ENCODE measurements around the gene F12.
"Not testable (repeated sequence)": the region's sequence is repeated elsewhere in the genome, so short reads cannot be mapped to it uniquely, and the experiment has no call there.

The F12 gene

DNA sequence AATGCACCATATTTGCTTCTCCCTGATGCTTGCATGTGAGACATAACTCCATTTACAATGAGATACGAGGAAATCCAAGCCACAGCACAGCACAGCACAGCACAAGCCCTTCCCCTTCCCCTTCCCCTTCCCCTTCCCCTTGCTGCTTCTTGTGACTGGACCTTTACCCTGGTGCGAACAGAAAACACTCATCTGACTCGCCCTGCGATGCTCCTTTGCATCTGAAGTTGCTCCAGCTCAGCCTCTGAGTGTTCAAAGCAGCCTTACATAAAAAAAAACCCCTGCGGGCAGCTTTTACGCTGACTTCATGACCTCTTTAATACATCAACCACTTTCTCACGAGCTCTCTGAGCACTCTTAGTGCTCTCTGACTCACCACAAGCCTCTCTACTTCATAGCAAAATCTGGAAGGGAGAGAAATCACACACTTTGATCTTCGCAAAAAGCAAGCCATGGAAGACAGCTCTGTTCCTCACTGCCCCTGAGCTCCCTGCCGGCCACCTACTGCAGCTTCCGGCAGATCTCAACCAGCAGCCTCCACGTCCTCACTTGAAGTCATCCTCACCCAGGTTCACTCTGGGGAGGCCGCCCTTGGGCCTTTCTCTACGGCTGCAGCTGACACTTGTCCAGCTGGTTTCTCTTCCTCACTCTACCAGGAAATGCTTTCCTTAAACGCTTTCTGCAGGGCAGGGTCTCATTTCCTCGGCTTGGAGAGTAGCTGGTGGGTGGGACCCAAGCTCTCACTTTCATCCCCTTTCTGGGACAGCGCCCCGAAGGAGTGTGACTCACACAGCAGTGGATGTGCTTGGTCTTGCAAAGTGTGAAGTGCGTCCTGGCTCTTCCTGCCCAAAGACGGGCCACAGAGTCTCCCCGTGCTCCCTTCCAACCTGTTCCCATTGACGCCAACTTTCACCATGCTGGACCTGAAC is 19.9 kb downstream of the F12 start:
- DNase-seq (ENCODE audit: low read depth in 2 of 2, low spot score in 1 of 2), result peak in 1 of 2 donors; percentile 33

DNA sequence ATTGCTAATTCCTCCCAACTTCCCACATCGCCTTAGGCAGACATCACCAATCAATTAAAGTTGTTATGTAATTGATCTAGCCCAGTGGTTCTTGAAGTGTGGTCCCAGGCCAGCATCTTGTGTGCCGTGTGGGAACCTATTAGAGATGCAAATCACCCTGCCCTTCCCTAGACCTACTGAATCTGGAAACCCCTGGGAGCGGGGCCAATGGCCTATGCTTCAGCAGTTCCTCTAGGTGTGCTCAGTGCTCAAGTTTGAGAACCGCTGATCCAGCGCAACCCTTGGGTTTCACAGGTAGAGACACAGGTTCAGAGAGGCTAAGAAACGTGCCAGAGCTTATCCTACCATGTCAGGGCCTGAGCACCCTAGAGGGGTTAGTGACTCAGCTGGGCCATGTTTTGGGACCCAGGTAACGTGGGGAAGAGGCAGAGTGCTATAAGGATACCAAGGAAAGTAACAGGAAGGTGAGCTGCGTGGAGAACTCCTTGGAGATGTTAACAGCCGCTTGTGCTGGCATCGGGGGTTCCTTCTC is 20.8 kb downstream of the F12 start:
- DNase-seq (ENCODE audit: low read depth in 2 of 2, low spot score in 1 of 2), result no peak

DNA sequence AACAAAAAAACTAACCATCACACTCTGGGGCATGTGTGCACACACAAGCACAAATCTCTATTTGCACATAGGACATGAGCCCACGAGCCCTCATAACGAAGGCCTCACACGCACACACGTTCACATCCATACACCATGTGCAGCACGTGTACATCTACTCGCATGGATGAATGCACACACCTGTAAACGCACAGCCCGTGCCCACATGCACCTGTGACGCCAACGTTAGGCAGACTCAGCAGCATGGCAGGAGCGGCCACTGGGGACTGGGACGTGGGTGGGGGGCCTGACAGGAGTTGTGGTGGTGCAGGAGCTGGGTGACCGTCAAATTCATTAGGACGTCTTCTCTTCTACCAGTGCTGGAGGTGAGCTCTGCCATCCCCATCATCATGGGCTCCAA is 22.0 kb downstream of the F12 start:
- DNase-seq (ENCODE audit: low read depth in 2 of 2, low spot score in 1 of 2), result no peak

GRCh38 chr5:177386542-177386941 is 22.8 kb downstream of the F12 start:
- DNase-seq (ENCODE audit: low read depth in 2 of 2, low spot score in 1 of 2), result no peak

DNA sequence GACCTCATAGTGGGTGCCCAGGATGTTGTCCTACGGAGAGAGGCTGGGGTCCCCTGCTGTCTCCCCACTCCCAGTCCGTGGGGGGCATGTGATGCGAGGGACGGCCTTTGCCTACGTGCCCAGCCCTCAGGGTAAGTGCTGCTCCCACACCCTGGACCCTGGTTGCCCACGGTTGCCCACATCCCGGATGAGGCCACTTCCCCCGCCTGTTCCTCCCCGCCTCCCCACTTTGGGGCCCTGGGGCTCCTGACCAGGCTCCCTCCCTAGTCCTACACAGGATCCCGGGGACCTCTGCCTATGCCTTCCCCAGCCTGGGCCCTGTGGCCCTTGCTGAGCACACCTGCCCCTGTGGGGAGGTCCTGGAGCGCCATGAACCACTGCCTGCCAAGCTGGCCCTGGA is 23.6 kb downstream of the F12 start:
- DNase-seq (ENCODE audit: low read depth in 2 of 2, low spot score in 1 of 2), result no peak

DNA sequence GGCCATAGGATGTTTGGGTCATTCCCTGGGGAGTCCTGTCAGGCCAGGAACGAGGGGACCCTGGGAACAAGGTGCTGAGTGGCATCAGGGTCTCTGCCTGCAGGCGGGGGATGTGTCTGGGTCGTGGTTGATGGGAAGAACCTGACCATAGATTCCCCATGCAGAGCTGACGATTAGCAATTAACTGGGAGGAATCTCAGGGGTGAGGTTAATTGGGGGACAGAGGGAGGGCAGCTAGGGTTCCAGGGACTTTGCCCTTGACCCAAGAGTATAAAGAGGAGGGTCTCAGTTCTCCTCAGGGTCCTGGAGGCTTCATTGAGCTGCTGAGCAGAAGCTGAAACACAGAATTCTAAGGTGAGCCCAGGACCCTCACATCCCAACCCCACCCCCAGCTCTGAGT is 25.2 kb downstream of the F12 start, which contains the start of gene SLC34A1:
Gene SLC34A1, plus strand, starts transcription at position 301 of the 400 bp plus-strand sequence. CDS start 1,308 bp downstream, outside the sequence.
- DNase-seq (ENCODE audit: low read depth in 2 of 2, low spot score in 1 of 2), result no peak

GRCh38 chr5:177383181-177383580 is 26.2 kb downstream of the F12 start:
- no peak for DNase-seq (ENCODE audit: low read depth in 2 of 2, low spot score in 1 of 2)

DNA sequence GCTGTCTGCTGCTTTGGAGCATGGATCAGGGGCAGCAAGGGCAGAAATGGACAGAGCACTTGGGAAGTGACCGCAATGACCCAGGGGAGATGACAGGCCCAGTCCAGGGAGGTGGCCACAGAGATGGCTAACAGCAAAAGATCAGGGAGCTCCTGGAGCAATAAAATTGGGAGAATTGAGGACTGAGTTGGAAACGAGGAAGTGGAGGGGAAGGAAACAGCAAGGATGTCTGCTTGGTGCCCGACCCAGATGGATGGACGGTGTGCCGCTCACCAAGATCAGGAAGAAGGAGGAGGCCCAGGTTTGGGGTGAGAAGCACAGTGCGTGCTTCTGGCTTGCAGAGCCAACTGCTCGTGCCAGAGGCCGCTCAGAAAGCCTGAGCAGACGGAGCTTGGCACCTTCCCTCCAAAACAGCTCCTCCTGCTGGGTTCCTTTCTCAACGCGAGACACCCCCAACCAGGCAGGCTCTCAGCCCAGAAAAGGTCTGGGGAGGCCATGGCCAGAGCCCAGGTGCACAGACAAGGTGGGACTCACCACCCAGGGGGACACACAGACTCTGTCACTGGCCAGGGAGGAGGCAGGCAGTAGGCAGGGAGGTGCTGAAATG is 26.8 kb downstream of the F12 start:
- DNase-seq (ENCODE audit: low read depth in 2 of 2, low spot score in 1 of 2), result no peak

GRCh38 chr5:177380805-177381126 is 28.6 kb downstream of the F12 start:
- no peak for DNase-seq (ENCODE audit: low read depth in 2 of 2, low spot score in 1 of 2)

- no peak for DNase-seq (ENCODE audit: low read depth in 2 of 2, low spot score in 1 of 2)
Observed at GRCh38 chr5:177378884-177379883, 30.2 kb downstream of the F12 start.

- DNase-seq (ENCODE audit: low read depth in 2 of 2, low spot score in 1 of 2), result no peak
Observed at GRCh38 chr5:177377851-177378776, 31.2 kb downstream of the F12 start.

- no peak for DNase-seq (ENCODE audit: low read depth in 2 of 2, low spot score in 1 of 2)
Observed at GRCh38 chr5:177376107-177376506, 33.3 kb downstream of the F12 start.

DNA sequence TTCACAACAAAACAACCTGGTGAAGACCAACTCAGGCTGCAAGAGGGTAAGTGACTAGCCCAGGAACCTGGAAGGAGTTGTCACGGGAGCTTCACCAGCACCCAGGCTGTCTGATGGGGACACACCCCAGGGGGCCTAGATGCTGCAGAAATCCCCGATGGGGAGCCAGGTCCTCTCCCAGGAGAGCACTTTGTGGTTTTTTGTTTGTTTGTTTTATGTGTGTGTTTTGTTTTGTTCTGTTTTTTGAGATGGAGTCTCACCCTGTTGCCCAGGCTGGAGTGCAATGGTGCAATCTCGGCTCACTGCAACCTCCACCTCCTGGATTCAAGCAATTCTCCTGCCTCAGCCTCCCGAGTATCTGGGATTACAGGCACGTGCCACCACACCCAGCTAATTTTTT is 33.8 kb downstream of the F12 start:
- not testable (repeated sequence) for DNase-seq (ENCODE audit: low read depth in 2 of 2, low spot score in 1 of 2)

DNA sequence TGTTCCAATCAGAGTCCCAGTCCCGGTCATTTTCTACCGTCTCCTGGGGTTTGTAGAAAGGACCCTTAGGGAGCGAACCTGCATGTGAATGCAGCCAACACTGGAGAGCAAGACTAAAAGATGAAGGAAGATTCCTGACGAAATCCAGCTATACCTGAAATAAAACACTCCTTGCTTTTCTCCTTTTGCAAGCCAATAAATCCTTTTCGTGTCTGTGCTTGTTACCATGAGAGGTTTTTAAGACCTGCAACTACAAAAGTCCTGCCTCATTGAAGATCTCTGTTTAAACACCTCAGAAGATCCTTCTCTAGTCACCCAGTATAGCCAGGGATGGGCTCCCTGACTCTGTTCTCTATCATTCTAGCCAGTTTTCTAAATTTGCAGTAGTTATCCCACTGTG is 35.2 kb downstream of the F12 start:
- no peak for DNase-seq (ENCODE audit: low read depth in 2 of 2, low spot score in 1 of 2)

GRCh38 chr5:177373806-177374205 is 35.6 kb downstream of the F12 start:
- DNase-seq (ENCODE audit: low read depth in 2 of 2, low spot score in 1 of 2), result no peak

DNA sequence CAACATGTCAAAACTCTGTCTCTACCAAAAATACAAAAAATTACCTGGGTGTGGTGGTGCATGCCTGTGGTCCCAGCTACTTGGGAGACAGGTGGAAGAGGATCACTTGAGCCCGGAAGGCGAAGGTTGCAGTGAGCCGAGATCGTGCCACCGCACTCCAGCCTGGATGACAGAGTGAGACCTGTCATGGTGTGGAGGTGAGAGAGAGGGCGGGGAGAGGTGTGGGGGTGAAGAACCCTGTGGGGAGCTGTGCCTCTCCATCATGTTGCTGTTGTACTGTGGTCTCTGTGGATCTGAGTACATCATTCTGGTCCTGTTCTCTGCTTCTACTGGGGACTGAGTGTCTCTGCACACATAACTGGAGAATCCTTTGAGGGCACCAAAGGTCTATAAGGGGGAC is 36.5 kb downstream of the F12 start:
- DNase-seq (ENCODE audit: low read depth in 2 of 2, low spot score in 1 of 2), result no peak

- no peak for DNase-seq (ENCODE audit: low read depth in 2 of 2, low spot score in 1 of 2)
Observed at GRCh38 chr5:177372034-177372896, 37.1 kb downstream of the F12 start.

DNA sequence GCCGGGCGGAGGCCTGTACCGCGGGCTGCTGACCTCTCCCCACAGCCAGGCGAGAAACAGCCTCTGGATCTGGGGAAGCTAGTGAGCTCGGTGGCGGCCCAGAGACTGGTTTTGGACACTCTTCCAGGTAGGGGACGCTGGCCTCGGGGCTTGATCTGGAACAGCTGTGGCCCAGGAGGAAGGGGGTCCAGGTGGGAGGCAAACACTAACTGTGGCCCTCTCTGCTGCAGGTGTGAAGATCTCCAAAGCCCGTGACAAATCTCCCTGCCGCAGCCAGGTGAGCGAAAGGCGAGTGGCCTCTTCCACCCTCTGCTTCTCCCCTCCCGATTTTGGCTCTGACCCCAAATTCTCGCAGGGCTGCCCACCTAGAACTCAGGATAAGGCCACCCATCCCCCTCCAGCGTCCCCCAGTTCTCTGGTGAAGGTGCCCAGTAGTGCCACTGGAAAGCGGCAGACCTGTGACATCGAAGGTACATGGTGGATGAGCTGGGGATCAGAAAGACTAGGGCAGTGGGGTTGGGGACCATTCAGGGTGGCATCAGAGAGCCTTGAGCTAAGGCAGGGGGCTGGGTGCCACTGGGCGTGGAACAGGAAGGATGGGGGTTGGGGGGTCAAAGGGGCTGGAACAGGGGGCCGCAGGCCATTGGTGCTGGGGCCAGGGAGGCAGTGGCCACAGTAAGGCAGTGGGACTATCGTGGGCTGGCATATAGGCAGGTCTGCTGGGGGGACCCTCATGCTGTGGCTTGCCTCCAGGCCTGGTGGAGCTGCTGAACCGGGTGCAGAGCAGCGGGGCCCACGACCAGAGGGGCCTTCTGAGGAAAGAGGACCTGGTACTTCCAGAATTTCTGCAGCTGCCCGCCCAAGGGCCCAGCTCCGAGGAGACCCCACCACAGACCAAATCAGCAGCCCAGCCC is 38.0 kb downstream of the F12 start:
- no peak for DNase-seq (ENCODE audit: low read depth in 2 of 2, low spot score in 1 of 2)

Data from stimulated activated CD8-positive, alpha-beta memory T cell treated with anti-CD3 and anti-CD28 coated beads, Interleukin-4, amount 100 ng/mL, for 4 hours (primary cell).